ENCODE results near the gene EIF4B. TPM values are rescaled to one million over a fixed set of nuclear protein-coding genes. Genes with fewer than 3 reads are reported as not detected.

EIF4B gene
- total RNA-seq, 1 donor from 2014 or later: 726 TPM

- Mint-ChIP-seq H3K9me3 (no peaks in the 10 kb centered on the region), H3K4me3 (no peak overlapping the region), H3K4me1 (no peaks in the 10 kb centered on the region), H3K36me3 (ENCODE audit: low read depth) (no peaks in the 10 kb centered on the region), H3K27ac (no peak overlapping the region), H3K27me3 (peaks cover 18% of the 10 kb centered on the region)
- no peak for DNase-seq
- no peak for TF ChIP-seq CTCF (IDR thresholded peaks at IDR 0.05)
- ChIA-PET CTCF (no interaction called here), POLR2A (interaction anchor here (0.6 kb wide), 1 partner anchor 725 kb away, joined by 3 read pairs; no protein-coding TSS in a partner anchor)
- ATAC-seq (ENCODE audit: low read depth): no peak
- intact Hi-C loops (cut with micrococcal nuclease): no loop called here
Observed at GRCh38 chr12:52969166-52969795, 37.0 kb upstream of the EIF4B start.

- CTCF ChIA-PET: interaction anchor here (1.0 to 1.2 kb wide), 2 partner anchors 11 to 85 kb away, joined by 3 read pairs; no protein-coding TSS in a partner anchor
- Mint-ChIP-seq H3K27me3 (peaks cover 14% of the 10 kb centered on the region), H3K36me3 (ENCODE audit: low read depth) (no peaks in the 10 kb centered on the region), H3K27ac (no peak overlapping the region), H3K4me3 (no peak overlapping the region), H3K4me1 (no peaks in the 10 kb centered on the region), H3K9me3 (no peaks in the 10 kb centered on the region)
- POLR2A ChIA-PET: interaction anchor here (0.6 kb wide), 1 partner anchor 725 kb away, joined by 3 read pairs; no protein-coding TSS in a partner anchor
- ATAC-seq (ENCODE audit: low read depth): no peak
- DNase-seq: no peak
- intact Hi-C loops (cut with micrococcal nuclease): no loop called here
- TF ChIP-seq CTCF (IDR thresholded peaks at IDR 0.05): no peak
Observed at GRCh38 chr12:52969828-52970569, 36.3 kb upstream of the EIF4B start.

GRCh38 chr12:52971679-52972329 is 34.5 kb upstream of the EIF4B start:
- DNase-seq (no peak), ATAC-seq (ENCODE audit: low read depth) (no peak)
- Mint-ChIP-seq H3K4me1 (no peaks in the 10 kb centered on the region), H3K27ac (no peak overlapping the region), H3K4me3 (no peak overlapping the region), H3K9me3 (no peaks in the 10 kb centered on the region), H3K27me3 (peaks cover 21% of the 10 kb centered on the region), H3K36me3 (ENCODE audit: low read depth) (no peaks in the 10 kb centered on the region)
- ChIA-PET POLR2A (no interaction called here), CTCF (no interaction called here)
- no peak for TF ChIP-seq CTCF (IDR thresholded peaks at IDR 0.05)
- intact Hi-C loops (cut with micrococcal nuclease): no loop called here

GRCh38 chr12:52975204-52975603 is 31.1 kb upstream of the EIF4B start:
- Mint-ChIP-seq H3K9me3 (no peaks in the 10 kb centered on the region), H3K27ac (no peak overlapping the region), H3K36me3 (ENCODE audit: low read depth) (no peaks in the 10 kb centered on the region), H3K27me3 (peaks cover 30% of the 10 kb centered on the region), H3K4me3 (no peak overlapping the region), H3K4me1 (no peaks in the 10 kb centered on the region)
- ChIA-PET CTCF (interaction anchor here (1.0 kb wide), 1 partner anchor 91 kb away, joined by 3 read pairs; no protein-coding TSS in a partner anchor), POLR2A (no interaction called here)
- TF ChIP-seq CTCF (IDR thresholded peaks at IDR 0.05): no peak
- ATAC-seq (ENCODE audit: low read depth): no peak
- intact Hi-C loops (cut with micrococcal nuclease): no loop called here
- DNase-seq: no peak
